Cardiac fibroblast (primary cell): Measurements from ENCODE around the gene DVL1.
"Not testable (repeated sequence)": the region's sequence is repeated elsewhere in the genome, so short reads cannot be mapped to it uniquely, and the experiment has no call there.

Source experiments
- DNase-seq, 2 donors: peaks; one replicate each; pipeline versions ENCODE4 v3.0.0 to v3.0.0-alpha.2; 2010; ENCODE audit warnings: low read depth in 2 of 2
- H3K4me3 ChIP-seq, 2 donors: replicated peaks in 1 of 2; 1 replicate in 1 of 2; 2 replicates in 1 of 2; pipeline ENCODE4 v1.5.1; 2011; ENCODE audit warnings: low read depth in 2 of 2, low read length in 2 of 2, mild to moderate bottlenecking in 2 of 2, moderate library complexity in 1 of 2
- TF ChIP-seq, protein P1 (sequence below): IDR thresholded peaks from one replicate; pipeline ENCODE4 v1.5.1; 2011; ENCODE audit warnings: low read depth, mild to moderate bottlenecking, low read length, inconsistent platforms

Gene DVL1

DNA sequence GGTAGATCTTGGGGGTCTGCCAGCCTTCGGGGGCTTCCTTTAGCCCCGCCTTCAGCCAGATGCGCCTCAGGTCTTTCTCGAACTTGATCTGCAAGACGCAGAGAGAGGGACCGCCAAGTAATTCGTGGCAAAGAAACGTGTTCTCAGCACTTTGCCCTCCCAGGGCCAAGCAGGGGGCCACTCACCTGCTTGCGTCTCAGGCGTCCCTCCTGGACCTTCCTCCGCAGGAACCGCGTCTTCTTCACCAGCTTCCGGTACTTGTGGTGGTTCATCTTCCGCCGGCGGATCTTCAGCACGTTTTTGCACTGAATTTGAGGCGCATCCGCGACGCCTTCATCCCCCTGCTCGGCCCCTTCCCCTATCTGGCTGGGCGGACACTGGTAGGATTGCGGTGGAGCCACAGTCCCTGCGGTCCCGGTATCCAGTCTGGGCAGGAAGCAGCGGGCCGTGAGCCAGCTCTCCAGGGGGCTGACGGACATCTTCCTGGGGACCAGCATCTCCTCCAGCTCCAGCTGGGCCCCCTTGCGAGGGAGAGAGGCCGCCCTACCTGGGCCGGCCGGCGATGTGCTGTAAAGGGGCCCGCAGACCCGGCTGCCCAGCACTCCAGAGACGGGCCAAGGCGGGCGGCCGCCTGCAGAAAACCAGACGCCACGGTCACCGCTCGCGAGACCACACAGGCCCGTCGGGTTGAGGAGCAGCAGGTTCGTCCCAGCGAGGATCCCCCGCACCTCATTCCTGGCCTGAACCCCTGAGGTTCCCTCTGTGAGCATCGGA, 24.8 kb upstream of the DVL1 start:
- no peak for DNase-seq
- TF ChIP-seq, protein P1, sequence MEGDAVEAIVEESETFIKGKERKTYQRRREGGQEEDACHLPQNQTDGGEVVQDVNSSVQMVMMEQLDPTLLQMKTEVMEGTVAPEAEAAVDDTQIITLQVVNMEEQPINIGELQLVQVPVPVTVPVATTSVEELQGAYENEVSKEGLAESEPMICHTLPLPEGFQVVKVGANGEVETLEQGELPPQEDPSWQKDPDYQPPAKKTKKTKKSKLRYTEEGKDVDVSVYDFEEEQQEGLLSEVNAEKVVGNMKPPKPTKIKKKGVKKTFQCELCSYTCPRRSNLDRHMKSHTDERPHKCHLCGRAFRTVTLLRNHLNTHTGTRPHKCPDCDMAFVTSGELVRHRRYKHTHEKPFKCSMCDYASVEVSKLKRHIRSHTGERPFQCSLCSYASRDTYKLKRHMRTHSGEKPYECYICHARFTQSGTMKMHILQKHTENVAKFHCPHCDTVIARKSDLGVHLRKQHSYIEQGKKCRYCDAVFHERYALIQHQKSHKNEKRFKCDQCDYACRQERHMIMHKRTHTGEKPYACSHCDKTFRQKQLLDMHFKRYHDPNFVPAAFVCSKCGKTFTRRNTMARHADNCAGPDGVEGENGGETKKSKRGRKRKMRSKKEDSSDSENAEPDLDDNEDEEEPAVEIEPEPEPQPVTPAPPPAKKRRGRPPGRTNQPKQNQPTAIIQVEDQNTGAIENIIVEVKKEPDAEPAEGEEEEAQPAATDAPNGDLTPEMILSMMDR: no peak

DNA sequence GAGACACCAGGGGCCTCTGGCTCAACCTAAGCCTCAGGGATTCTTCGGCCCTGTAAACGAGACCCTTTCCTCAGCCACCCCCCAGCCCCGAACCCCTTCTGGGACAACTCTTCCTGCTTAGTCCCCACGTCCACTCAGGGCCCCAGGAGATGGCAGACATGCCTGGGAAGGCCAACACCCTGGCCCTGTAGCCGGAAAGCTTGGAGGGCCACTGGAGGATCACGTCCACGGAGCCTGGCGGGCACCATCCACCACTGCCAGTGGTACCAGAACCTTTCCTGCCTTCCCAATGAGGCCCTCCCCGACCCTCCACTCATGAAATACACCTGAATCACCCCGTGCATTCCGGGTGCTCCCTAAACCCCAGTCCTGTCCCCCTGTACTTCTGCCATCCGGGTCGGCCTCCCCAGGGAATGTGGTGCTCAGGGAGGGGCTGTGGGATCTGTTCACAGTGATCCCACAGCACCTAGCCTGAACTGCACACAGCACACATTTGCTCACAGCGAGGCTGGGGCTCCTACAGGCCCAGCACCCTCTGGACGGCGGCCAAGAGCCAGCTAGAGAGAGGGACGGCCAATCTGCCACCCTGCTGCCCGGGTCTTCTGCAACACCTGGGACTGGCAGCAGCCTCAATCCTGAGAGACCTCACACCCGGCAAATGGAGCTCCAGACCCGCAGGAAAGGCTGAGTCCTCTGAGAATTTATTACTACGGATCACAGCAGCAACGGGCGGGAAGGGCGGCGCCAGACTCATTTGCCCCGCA, 24.0 kb upstream of the DVL1 start:
- TF ChIP-seq, protein P1: no peak
- no peak for DNase-seq
- no peak overlapping the region for H3K4me3 ChIP-seq

More for the DNA sequence above, 24.8 kb upstream of the DVL1 start:
- peak overlapping the region; percentile 90 to 95 for H3K4me3 ChIP-seq

DNA sequence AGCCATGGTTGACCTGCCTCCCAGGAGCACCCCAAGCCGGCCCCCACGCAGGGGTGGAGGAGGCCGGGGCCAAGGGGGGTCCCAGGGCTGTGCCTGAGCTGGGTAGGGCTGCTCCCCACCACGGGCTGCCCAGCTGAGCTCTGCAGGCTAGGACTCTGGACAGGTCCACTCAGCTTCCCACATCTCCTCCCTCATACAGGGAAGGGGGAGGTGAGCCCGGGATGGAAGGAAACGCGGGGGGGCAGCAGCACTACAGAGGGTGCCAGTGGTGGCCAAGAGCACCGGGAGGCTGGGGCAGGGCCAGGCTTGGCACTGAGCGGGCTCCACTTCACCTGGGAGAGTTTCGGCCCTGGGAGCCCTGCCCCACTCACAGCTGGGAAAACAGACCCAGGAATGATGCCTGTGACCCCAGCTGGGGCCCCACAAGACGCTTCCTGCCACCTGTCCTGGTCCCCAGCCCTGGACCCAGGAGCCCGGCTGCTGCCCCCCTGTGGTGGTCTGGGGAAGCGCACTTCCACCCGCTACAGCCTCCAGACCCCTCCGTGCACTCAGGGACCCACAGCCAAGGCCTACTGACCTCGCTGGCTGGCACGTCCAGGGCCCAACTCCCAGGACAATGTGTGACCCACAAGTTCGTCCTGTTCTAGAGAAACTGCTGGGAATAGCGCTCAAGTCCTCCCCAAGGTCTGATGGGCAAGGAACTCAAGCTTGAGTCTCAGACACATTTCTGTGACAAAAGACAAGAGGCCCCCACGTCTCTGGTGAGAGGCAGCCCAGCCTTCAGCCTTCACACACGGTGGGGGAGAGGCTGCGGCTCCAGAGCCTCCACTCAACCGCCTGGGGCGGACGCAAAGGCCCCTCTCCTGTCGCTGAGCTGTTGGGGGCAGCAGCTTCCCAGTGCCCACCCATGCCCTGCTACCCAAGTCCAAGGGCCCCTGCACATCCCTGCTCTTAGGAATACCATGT, 22.8 kb upstream of the DVL1 start:
- TF ChIP-seq, protein P1: peak; percentile 98
- no peak overlapping the region for H3K4me3 ChIP-seq
- peak; percentile 60 to 63 for DNase-seq

DNA sequence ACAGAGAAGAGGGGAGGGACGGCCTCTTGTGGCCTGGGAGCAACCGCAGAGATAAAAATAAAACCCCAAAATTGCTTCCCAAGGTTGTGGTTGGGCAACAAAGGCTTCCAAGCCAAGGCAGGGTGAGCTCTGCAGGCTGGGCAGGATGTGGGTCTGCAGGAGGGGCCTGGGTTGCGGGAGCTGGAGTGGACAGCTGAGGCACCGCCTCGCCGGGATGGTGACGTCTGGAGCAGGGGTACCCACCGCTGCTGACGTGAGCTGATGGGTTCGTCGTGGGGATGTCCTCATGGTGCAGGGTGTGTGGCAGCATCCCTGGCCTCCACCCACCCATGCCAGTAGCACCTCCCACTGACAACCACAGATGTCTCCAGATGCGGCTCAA, 22.1 kb upstream of the DVL1 start:
- TF ChIP-seq, protein P1: no peak
- DNase-seq: no peak
- no peak overlapping the region for H3K4me3 ChIP-seq

DNA sequence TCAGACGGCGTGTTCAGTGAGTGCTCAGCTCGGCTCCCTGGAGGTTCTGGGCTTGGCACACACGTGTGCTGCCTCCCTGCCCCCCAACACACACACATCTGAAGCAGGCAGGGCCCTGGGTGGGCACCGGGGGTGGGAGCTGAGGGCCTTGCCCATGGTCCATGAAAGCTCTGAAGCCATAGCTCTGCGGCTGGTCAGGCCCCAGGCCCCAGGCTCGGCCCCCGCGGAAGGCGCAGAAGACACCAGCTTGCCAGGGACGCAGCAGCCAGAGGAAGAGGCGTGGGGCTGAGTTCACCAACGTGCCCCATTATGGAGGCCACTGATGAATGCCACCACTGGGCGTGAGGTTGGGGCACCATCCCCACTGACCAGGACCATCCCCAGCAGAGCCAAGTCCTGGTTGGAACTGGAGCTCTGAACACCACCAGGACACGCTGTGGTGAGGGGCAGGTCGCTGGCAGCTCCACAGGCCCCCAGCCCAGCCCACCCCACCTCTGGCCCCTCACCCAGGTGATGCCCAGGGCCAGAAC, 21.6 kb upstream of the DVL1 start:
- no peak overlapping the region for H3K4me3 ChIP-seq
- DNase-seq: no peak
- TF ChIP-seq, protein P1: no peak

DNA sequence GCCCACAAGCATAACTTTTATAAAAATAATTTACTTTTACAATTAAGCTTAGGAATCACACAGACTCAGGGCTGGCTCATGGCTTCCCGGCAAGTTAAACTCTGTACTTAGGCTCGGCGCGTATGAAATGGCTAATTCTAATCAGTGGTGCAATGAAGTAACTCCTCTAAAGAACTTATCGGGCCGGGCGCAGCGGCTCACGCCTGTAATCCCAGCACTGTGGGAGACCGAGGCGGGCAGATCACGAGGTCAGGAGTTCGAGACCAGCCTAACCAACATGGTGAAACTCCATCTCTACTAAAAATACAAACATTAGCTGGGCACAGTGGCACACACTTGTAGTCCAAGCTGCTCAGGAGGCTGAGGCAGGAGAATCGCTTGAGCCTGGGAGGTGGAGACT, 20.9 kb upstream of the DVL1 start:
- H3K4me3 ChIP-seq, DNase-seq: not testable (repeated sequence)
